Heart left ventricle (tissue), 16 donors: Measurements from ENCODE around the gene STEAP2. TPM values are rescaled to one million over a fixed set of nuclear protein-coding genes. Genes with fewer than 3 reads are reported as not detected.

ENCODE experiments used
- ATAC-seq, 4 donors: fragments of 200-7000 bp; cut with Tn5 transposase; one replicate each; pipeline ENCODE4 v1.9.1; 2020 to 2022; ENCODE audit warnings: moderate library complexity in 4 of 4, mild to moderate bottlenecking in 3 of 4, moderate number of reproducible peaks in 1 of 4
- DNase-seq, 5 donors: peaks; one replicate each; pipeline ENCODE4 v3.0.0-alpha.2; 2020
- H3K27ac ChIP-seq, 12 donors: fragments of 200-600 bp; sonication (generic) in 4 of 12; one replicate each; pipeline versions ENCODE4 v1.5.0 to v1.8.0; 2016 to 2022; ENCODE audit warnings: mild to moderate bottlenecking in 2 of 12
- H3K27me3 ChIP-seq, 9 donors: fragments of 200-600 bp; sonication (generic) in 2 of 9; one replicate each; pipeline versions ENCODE4 v1.5.1 to v1.8.0; 2016 to 2022; ENCODE audit warnings: mild to moderate bottlenecking in 3 of 9
- H3K36me3 ChIP-seq, 9 donors: fragments of 200-600 bp; sonication (generic) in 2 of 9; one replicate each; pipeline versions ENCODE4 v1.5.0 to v1.8.0; 2018 to 2022; ENCODE audit warnings: mild to moderate bottlenecking in 2 of 9
- H3K4me1 ChIP-seq, 12 donors: fragments of 200-600 bp; sonication (generic) in 4 of 12; one replicate each; pipeline versions ENCODE4 v1.5.0 to v1.8.0; 2016 to 2022; ENCODE audit warnings: mild to moderate bottlenecking in 3 of 12
- H3K4me3 ChIP-seq, 12 donors: fragments of 200-600 bp; sonication (generic) in 4 of 12; one replicate each; pipeline versions ENCODE4 v1.5.0 to v1.8.0; 2017 to 2022; ENCODE audit warnings: mild to moderate bottlenecking in 9 of 12, moderate library complexity in 4 of 12
- H3K9me3 ChIP-seq, 12 donors: fragments of 200-600 bp; sonication (generic) in 4 of 12; one replicate each; pipeline versions ENCODE4 v1.5.0 to v1.8.0; 2016 to 2022; ENCODE audit warnings: mild to moderate bottlenecking in 1 of 12
- CTCF ChIP-seq, 12 donors: fragments of 200-600 bp; sonication (generic) in 4 of 12; IDR thresholded peaks; one replicate each; pipeline versions ENCODE4 v1.5.0 to v1.8.0; 2018 to 2022; ENCODE audit warnings: antibody characterized with exemption in 12 of 12, mild to moderate bottlenecking in 5 of 12
- POLR2A ChIP-seq, 2 donors: fragments of 450-650 bp; IDR thresholded peaks; one replicate each; pipeline ENCODE4 v1.6.1; 2017; ENCODE audit warnings: antibody characterized with exemption in 2 of 2, mild to moderate bottlenecking in 2 of 2, moderate library complexity in 2 of 2
- WGBS, 4 donors: extraction: QIAGEN DNeasy Blood & Tissue Kit in 2 of 4; methylation state at CpG; one replicate each; pipeline versions ENCODE4 v1.1.5 to v1.1.7; 2013 to 2018; 5-methylcytosine and 5-hydroxymethylcytosine counted together
- intact Hi-C, 10 donors: fragments of 100-400 bp; cut with DNase I; formaldehyde crosslinking; loops; one replicate each; pipeline versions ENCODE4 v1.11.1 to v1.14.2; 2022
- long read RNA-seq, 3 donors: library from polyadenylated mRNA; unstranded; transcript quantifications; one replicate each; pipeline ENCODE4 v2.0.0, GENCODE V29; 2020 to 2021
- polyA plus RNA-seq, 2 donors: library from polyadenylated mRNA; stranded (reverse); fragments of 200-250 nt; gene quantifications; one replicate each; pipeline ENCODE4 v1.2.3, GENCODE V29; 2013
- total RNA-seq, 9 donors: library from RNA; depleted of rRNA in 2 of 9; stranded (reverse); fragments of >200 nt in 2 of 9; fragmentation: NEBNext Ultra II Directional in 3 of 9; extraction: Animal tissue kit (Norgen Biotek cat#: 25700) in 3 of 9; gene quantifications; one replicate each; pipeline versions ENCODE4 v1.1.0 to v1.2.4, GENCODE V29; 2016 to 2023
- donor health status: ischemic (EF 13 %, LVEDD 7.1; RV severe dilation, severe dysfunction).
- donor health status: healthy with polysubstance abuse.
- donor health status: DM: no; HTN: yes; CAD: no.
- donor health status: DM: no; HTN: no; CAD: no.
- donor health status: ischemic (EF 25% LVEDD 6.9; RV normal size, moderate dysfunction).
- donor health status: ischemic (EF 25% LVEDD 5.7; RV mildly dilated, moderate dysfunction).
- donor health status: healthy.
- donor health status: DM: yes; HTN: yes; CAD: no.
- donor health status: ischemic (EF 35%, LVEDD 5.7; RV mildly dilated, moderate dysfunction).
- donor health status: nonischemic (EF 11% LVEDD 7.7; RV severe dilation, severe dysfunction).
- donor health status: DM: yes; HTN: yes; CAD: no.
- donor health status: PGD.
- donor health status: ischemic (EF 29% LVEDD 5.4; RV normal size, mild dysfunction).
- donor health status: nonischemic (EF 23%, LVEDD 6.1; RV moderate dilation, normal function).

The STEAP2 gene
- total RNA-seq (10 to 100 TPM in 3 of 9 donors, 1 to 10 TPM in 6; 6.2 to 16.7 (median 9.1) TPM), polyA plus RNA-seq (1 to 10 TPM; 1.4 to 4.1 TPM)
- long read RNA-seq, donor 1, partial matches to known transcripts, result 0 of 3 reads
- long read RNA-seq, donor 1, other reads (novel, unspliced or antisense), result 3 of 3 reads
- long read RNA-seq, donor 2, partial matches to known transcripts, result 2 of 4 reads
- long read RNA-seq, donor 2, other reads (novel, unspliced or antisense), result 2 of 4 reads
- long read RNA-seq, donor 3, full-length matches to known transcripts, result 1 of 1 reads
- long read RNA-seq, donor 3, partial matches to known transcripts, result 0 of 1 reads
- long read RNA-seq, donor 3, other reads (novel, unspliced or antisense), result 0 of 1 reads

DNA sequence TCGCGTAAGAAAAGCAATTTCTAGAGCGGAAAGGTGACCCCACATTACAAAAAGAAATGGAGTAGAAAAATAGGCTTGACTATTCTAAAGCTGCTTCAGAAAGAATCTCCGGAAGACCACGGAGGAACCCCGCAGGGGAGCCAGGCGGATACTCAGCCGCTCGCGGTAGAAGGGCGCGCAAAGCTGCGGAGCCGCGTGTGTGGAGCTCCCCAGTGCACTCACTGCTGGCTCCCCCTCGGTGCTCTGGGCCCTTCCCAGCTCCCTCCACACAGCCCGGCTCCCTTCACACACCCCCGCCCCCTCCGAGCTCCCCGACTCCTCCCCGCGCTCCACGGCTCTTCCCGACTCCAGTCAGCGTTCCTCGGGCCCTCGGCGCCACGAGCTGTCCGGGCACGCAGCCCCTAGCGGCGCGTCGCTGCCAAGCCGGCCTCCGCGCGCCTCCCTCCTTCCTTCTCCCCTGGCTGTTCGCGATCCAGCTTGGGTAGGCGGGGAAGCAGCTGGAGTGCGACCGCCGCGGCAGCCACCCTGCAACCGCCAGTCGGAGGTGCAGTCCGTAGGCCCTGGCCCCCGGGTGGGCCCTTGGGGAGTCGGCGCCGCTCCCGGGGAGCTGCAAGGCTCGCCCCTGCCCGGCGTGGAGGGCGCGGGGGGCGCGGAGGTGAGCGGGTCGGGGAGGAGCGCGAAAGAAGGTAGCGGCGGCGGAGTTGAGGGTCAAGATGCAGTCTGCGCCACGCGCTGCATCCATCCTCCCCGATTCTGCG is at the start of gene STEAP2:
STEAP2 (plus strand) TSS at position 350 of the 758 bp plus-strand sequence. CDS start 13,343 bp downstream, outside the sequence.
- DNase-seq (peak; percentile 81 to 95 (median 90)), ATAC-seq (peak; percentile 96 to 100 (median 99))
- H3K27me3 ChIP-seq, result peaks cover 0 to 33% (median 0%) of the 10 kb centered on the region in 9 donors
- no peaks in the 10 kb centered on the region for H3K9me3 ChIP-seq
- peak within 1 kb of the TSS; percentile 55 to 87 (median 74) for H3K27ac ChIP-seq
- intact Hi-C loops, result loop anchor here in 2 of 10 donors (5.0 kb wide), 2 partner anchors 36 to 59 kb away; partner anchors contain the start of genes CFAP69 (in 1 of the 2) and STEAP1 (in 1 of the 2)
- no peaks in the 10 kb centered on the region for H3K36me3 ChIP-seq
- peaks cover 0 to 18% (median 5%) of the 10 kb centered on the region in 12 donors for H3K4me1 ChIP-seq
- H3K4me3 ChIP-seq, result peak within 1 kb of the TSS; percentile 59 to 77 (median 69)
- TF ChIP-seq POLR2A (IDR thresholded peaks at IDR 0.05), result peak in 1 of 2 donors; percentile 30
- peak in 11 of 12 donors; percentile 29 to 68 (median 47) for TF ChIP-seq CTCF (IDR thresholded peaks at IDR 0.05)
- WGBS, 4 donors, result 1 to 3% (median 1%) methylated on average over 18 to 73 of the region's 73 CpGs

DNA sequence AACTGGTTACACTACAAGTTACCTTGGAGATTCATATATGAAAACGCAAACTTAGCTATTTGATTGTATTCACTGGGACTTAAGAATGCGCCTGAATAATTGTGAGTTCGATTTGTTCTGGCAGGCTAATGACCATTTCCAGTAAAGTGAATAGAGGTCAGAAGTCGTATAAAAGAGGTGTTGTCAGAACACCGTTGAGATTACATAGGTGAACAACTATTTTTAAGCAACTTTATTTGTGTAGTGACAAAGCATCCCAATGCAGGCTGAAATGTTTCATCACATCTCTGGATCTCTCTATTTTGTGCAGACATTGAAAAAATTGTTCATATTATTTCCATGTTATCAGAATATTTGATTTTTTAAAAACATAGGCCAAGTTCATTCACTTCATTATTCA is 48.0 kb upstream of the STEAP2 start:
- TF ChIP-seq POLR2A (IDR thresholded peaks at IDR 0.05) (no peak), CTCF (IDR thresholded peaks at IDR 0.05) (no peak)
- WGBS, 4 donors, result 83 to 88% (median 86%) methylated on average over 5 of the region's 5 CpGs
- Histone ChIP-seq H3K27ac (no peak overlapping the region), H3K9me3 (no peaks in the 10 kb centered on the region), H3K27me3 (no peaks in the 10 kb centered on the region), H3K4me1 (no peaks in the 10 kb centered on the region), H3K4me3 (no peak overlapping the region), H3K36me3 (no peaks in the 10 kb centered on the region)
- no peak for ATAC-seq
- intact Hi-C loops, result loop anchor here in 1 of 10 donors (10.0 kb wide), 1 partner anchor 81 kb away; the partner anchor contains the start of gene CFAP69
- no peak for DNase-seq

GRCh38 chr7:90165724-90166123 is 45.8 kb upstream of the STEAP2 start:
- 66 to 93% (median 80%) methylated on average over 2 of the region's 2 CpGs for WGBS, 4 donors
- no peaks in the 10 kb centered on the region for H3K36me3 ChIP-seq

More at GRCh38 chr7:90165724-90166123, 45.8 kb upstream of the STEAP2 start:
- intact Hi-C loops, result loop anchor here in 1 of 10 donors (10.0 kb wide), 1 partner anchor 79 kb away; the partner anchor contains the start of gene CFAP69
- Histone ChIP-seq H3K9me3 (peaks cover 0 to 6% (median 0%) of the 10 kb centered on the region in 12 donors), H3K4me1 (no peaks in the 10 kb centered on the region), H3K27me3 (peaks cover 0 to 6% (median 0%) of the 10 kb centered on the region in 9 donors), H3K27ac (no peak overlapping the region), H3K4me3 (no peak overlapping the region)
- no peak for ATAC-seq
- DNase-seq, result no peak
- TF ChIP-seq POLR2A (IDR thresholded peaks at IDR 0.05), result no peak
- no peak for TF ChIP-seq CTCF (IDR thresholded peaks at IDR 0.05)
